Measurements from ENCODE around the gene APOBEC2.
"Not testable (repeated sequence)": the region's sequence is repeated elsewhere in the genome, so short reads cannot be mapped to it uniquely, and the experiment has no call there.

The APOBEC2 gene

GRCh38 chr6:41053041-41053440, at the start of gene APOBEC2:
Gene APOBEC2, plus strand, starts transcription at chr6:41053202. Its CDS starts 146 bp downstream, at chr6:41053348.
- no CpG with 5 or more reads among the region's 5 CpGs for WGBS (ENCODE audit: insufficient coverage, insufficient read length)
- DNase-seq (ENCODE audit: low read depth, low spot score) = no peak
- Histone ChIP-seq H3K4me3 (ENCODE audit: low read length) (no peak within 1 kb of the TSS), H3K36me3 (ENCODE audit: control insufficient read depth, insufficient read depth, low read length) (no peaks in the 10 kb centered on the region), H3K27me3 (ENCODE audit: control insufficient read depth, insufficient read depth, low read length) (no peaks in the 10 kb centered on the region), H3K4me1 (ENCODE audit: control insufficient read depth, insufficient read depth, low read length) (no peaks in the 10 kb centered on the region), H3K27ac (ENCODE audit: low read length) (no peak within 1 kb of the TSS), H3K9me3 (ENCODE audit: control insufficient read depth, insufficient read depth, low read length) (no peaks in the 10 kb centered on the region)

GRCh38 chr6:41006217-41006616, 46.8 kb upstream of the APOBEC2 start:
- not testable (repeated sequence) for H3K4me1 ChIP-seq (ENCODE audit: control insufficient read depth, insufficient read depth, low read length); H3K27ac ChIP-seq (ENCODE audit: low read length); H3K36me3 ChIP-seq (ENCODE audit: control insufficient read depth, insufficient read depth, low read length); DNase-seq (ENCODE audit: low read depth, low spot score); H3K4me3 ChIP-seq (ENCODE audit: low read length); H3K9me3 ChIP-seq (ENCODE audit: control insufficient read depth, insufficient read depth, low read length); H3K27me3 ChIP-seq (ENCODE audit: control insufficient read depth, insufficient read depth, low read length)
- WGBS (ENCODE audit: insufficient coverage, insufficient read length) = no CpG with 5 or more reads among the region's 7 CpGs

GRCh38 chr6:41006980-41007379, 46.0 kb upstream of the APOBEC2 start:
- not testable (repeated sequence) for H3K27ac ChIP-seq (ENCODE audit: low read length); H3K36me3 ChIP-seq (ENCODE audit: control insufficient read depth, insufficient read depth, low read length); H3K9me3 ChIP-seq (ENCODE audit: control insufficient read depth, insufficient read depth, low read length); H3K4me1 ChIP-seq (ENCODE audit: control insufficient read depth, insufficient read depth, low read length); H3K4me3 ChIP-seq (ENCODE audit: low read length); H3K27me3 ChIP-seq (ENCODE audit: control insufficient read depth, insufficient read depth, low read length); DNase-seq (ENCODE audit: low read depth, low spot score)
- WGBS (ENCODE audit: insufficient coverage, insufficient read length) = no CpG with 5 or more reads among the region's 4 CpGs

GRCh38 chr6:41008011-41008410, 45.0 kb upstream of the APOBEC2 start:
- Histone ChIP-seq H3K4me3 (ENCODE audit: low read length) (no peak overlapping the region), H3K27me3 (ENCODE audit: control insufficient read depth, insufficient read depth, low read length) (no peaks in the 10 kb centered on the region), H3K9me3 (ENCODE audit: control insufficient read depth, insufficient read depth, low read length) (no peaks in the 10 kb centered on the region), H3K36me3 (ENCODE audit: control insufficient read depth, insufficient read depth, low read length) (no peaks in the 10 kb centered on the region), H3K4me1 (ENCODE audit: control insufficient read depth, insufficient read depth, low read length) (no peaks in the 10 kb centered on the region), H3K27ac (ENCODE audit: low read length) (no peak overlapping the region)
- no peak for DNase-seq (ENCODE audit: low read depth, low spot score)
- WGBS (ENCODE audit: insufficient coverage, insufficient read length) = no CpG with 5 or more reads among the region's 3 CpGs

GRCh38 chr6:41009669-41010068, 43.3 kb upstream of the APOBEC2 start:
- Histone ChIP-seq H3K4me1 (ENCODE audit: control insufficient read depth, insufficient read depth, low read length) (no peaks in the 10 kb centered on the region), H3K27ac (ENCODE audit: low read length) (no peak overlapping the region), H3K27me3 (ENCODE audit: control insufficient read depth, insufficient read depth, low read length) (no peaks in the 10 kb centered on the region), H3K36me3 (ENCODE audit: control insufficient read depth, insufficient read depth, low read length) (no peaks in the 10 kb centered on the region), H3K4me3 (ENCODE audit: low read length) (no peak overlapping the region), H3K9me3 (ENCODE audit: control insufficient read depth, insufficient read depth, low read length) (no peaks in the 10 kb centered on the region)
- no peak for DNase-seq (ENCODE audit: low read depth, low spot score)
- no CpG with 5 or more reads among the region's 1 CpG for WGBS (ENCODE audit: insufficient coverage, insufficient read length)

- no peaks in the 10 kb centered on the region for H3K36me3 ChIP-seq (ENCODE audit: control insufficient read depth, insufficient read depth, low read length)
- WGBS (ENCODE audit: insufficient coverage, insufficient read length) = no CpG with 5 or more reads among the region's 2 CpGs
- DNase-seq (ENCODE audit: low read depth, low spot score) = no peak
- no peak overlapping the region for H3K27ac ChIP-seq (ENCODE audit: low read length)
- H3K27me3 ChIP-seq (ENCODE audit: control insufficient read depth, insufficient read depth, low read length) = no peaks in the 10 kb centered on the region
- no peak overlapping the region for H3K4me3 ChIP-seq (ENCODE audit: low read length)
- H3K4me1 ChIP-seq (ENCODE audit: control insufficient read depth, insufficient read depth, low read length) = no peaks in the 10 kb centered on the region
- H3K9me3 ChIP-seq (ENCODE audit: control insufficient read depth, insufficient read depth, low read length) = no peaks in the 10 kb centered on the region
Observed at GRCh38 chr6:41011673-41012072, 41.3 kb upstream of the APOBEC2 start.

GRCh38 chr6:41013466-41014153, 39.4 kb upstream of the APOBEC2 start:
- Histone ChIP-seq H3K36me3 (ENCODE audit: control insufficient read depth, insufficient read depth, low read length) (no peaks in the 10 kb centered on the region), H3K27me3 (ENCODE audit: control insufficient read depth, insufficient read depth, low read length) (no peaks in the 10 kb centered on the region), H3K4me3 (ENCODE audit: low read length) (no peak overlapping the region), H3K4me1 (ENCODE audit: control insufficient read depth, insufficient read depth, low read length) (no peaks in the 10 kb centered on the region), H3K9me3 (ENCODE audit: control insufficient read depth, insufficient read depth, low read length) (no peaks in the 10 kb centered on the region), H3K27ac (ENCODE audit: low read length) (no peak overlapping the region)
- WGBS (ENCODE audit: insufficient coverage, insufficient read length) = no CpG with 5 or more reads among the region's 5 CpGs
- no peak for DNase-seq (ENCODE audit: low read depth, low spot score)

GRCh38 chr6:41014780-41015179, 38.2 kb upstream of the APOBEC2 start:
- Histone ChIP-seq H3K9me3 (ENCODE audit: control insufficient read depth, insufficient read depth, low read length) (no peaks in the 10 kb centered on the region), H3K27me3 (ENCODE audit: control insufficient read depth, insufficient read depth, low read length) (no peaks in the 10 kb centered on the region), H3K27ac (ENCODE audit: low read length) (no peak overlapping the region), H3K4me3 (ENCODE audit: low read length) (no peak overlapping the region), H3K4me1 (ENCODE audit: control insufficient read depth, insufficient read depth, low read length) (no peaks in the 10 kb centered on the region), H3K36me3 (ENCODE audit: control insufficient read depth, insufficient read depth, low read length) (no peaks in the 10 kb centered on the region)
- WGBS (ENCODE audit: insufficient coverage, insufficient read length) = no CpG with 5 or more reads among the region's 4 CpGs
- no peak for DNase-seq (ENCODE audit: low read depth, low spot score)

- H3K4me1 ChIP-seq (ENCODE audit: control insufficient read depth, insufficient read depth, low read length); H3K9me3 ChIP-seq (ENCODE audit: control insufficient read depth, insufficient read depth, low read length); H3K27me3 ChIP-seq (ENCODE audit: control insufficient read depth, insufficient read depth, low read length); H3K27ac ChIP-seq (ENCODE audit: low read length); DNase-seq (ENCODE audit: low read depth, low spot score); H3K4me3 ChIP-seq (ENCODE audit: low read length); H3K36me3 ChIP-seq (ENCODE audit: control insufficient read depth, insufficient read depth, low read length): not testable (repeated sequence)
- no CpG with 5 or more reads among the region's 5 CpGs for WGBS (ENCODE audit: insufficient coverage, insufficient read length)
Observed at GRCh38 chr6:41015860-41016259, 37.1 kb upstream of the APOBEC2 start.

GRCh38 chr6:41017663-41018062, 35.3 kb upstream of the APOBEC2 start:
- no peaks in the 10 kb centered on the region for H3K27me3 ChIP-seq (ENCODE audit: control insufficient read depth, insufficient read depth, low read length)
- no CpG with 5 or more reads among the region's 1 CpG for WGBS (ENCODE audit: insufficient coverage, insufficient read length)
- no peaks in the 10 kb centered on the region for H3K4me1 ChIP-seq (ENCODE audit: control insufficient read depth, insufficient read depth, low read length)
- H3K4me3 ChIP-seq (ENCODE audit: low read length) = no peak overlapping the region
- no peaks in the 10 kb centered on the region for H3K36me3 ChIP-seq (ENCODE audit: control insufficient read depth, insufficient read depth, low read length)
- H3K27ac ChIP-seq (ENCODE audit: low read length) = no peak overlapping the region
- no peak for DNase-seq (ENCODE audit: low read depth, low spot score)
- no peaks in the 10 kb centered on the region for H3K9me3 ChIP-seq (ENCODE audit: control insufficient read depth, insufficient read depth, low read length)

- no peaks in the 10 kb centered on the region; the same call in 1 of the 2 replicates for H3K4me1 ChIP-seq (ENCODE audit: control insufficient read depth, insufficient read depth, low read length)
- H3K27me3 ChIP-seq (ENCODE audit: control insufficient read depth, insufficient read depth, low read length) = no peaks in the 10 kb centered on the region
- H3K9me3 ChIP-seq (ENCODE audit: control insufficient read depth, insufficient read depth, low read length) = no peaks in the 10 kb centered on the region
- H3K36me3 ChIP-seq (ENCODE audit: control insufficient read depth, insufficient read depth, low read length) = no peaks in the 10 kb centered on the region
- WGBS (ENCODE audit: insufficient coverage, insufficient read length) = no CpG with 5 or more reads among the region's 3 CpGs
- H3K4me3 ChIP-seq (ENCODE audit: low read length) = no peak overlapping the region
- no peak for DNase-seq (ENCODE audit: low read depth, low spot score)
- H3K27ac ChIP-seq (ENCODE audit: low read length) = no peak overlapping the region
Observed at GRCh38 chr6:41021832-41022231, 31.2 kb upstream of the APOBEC2 start.
